Naive B cell (primary cell): Measurements from ENCODE around the gene USP12. TPM values are rescaled to one million over a fixed set of nuclear protein-coding genes. Genes with fewer than 3 reads are reported as not detected.

Source experiments
- ATAC-seq, 2 donors: fragments of 150-1000 bp; cut with Tn5 transposase; 2 replicates each; pipeline ENCODE4 v1.10.0; 2021; ENCODE audit warnings: low read depth in 2 of 2, mild to moderate bottlenecking in 2 of 2, moderate library complexity in 2 of 2
- DNase-seq: peaks from one replicate; pipeline ENCODE4 v3.0.0; 2022
- H3K27ac Mint-ChIP-seq, 6 donors: one replicate each; pipeline ENCODE4 v1.8.0; 2020 to 2022; ENCODE audit warnings: mild to moderate bottlenecking in 6 of 6, mixed read lengths in 6 of 6, moderate library complexity in 5 of 6, inconsistent platforms in 2 of 6
- H3K27me3 Mint-ChIP-seq, 3 donors: one replicate each; pipeline ENCODE4 v1.8.0; 2021 to 2022; ENCODE audit warnings: mixed read lengths in 3 of 3, mild to moderate bottlenecking in 1 of 3
- H3K36me3 Mint-ChIP-seq, 2 donors: one replicate each; pipeline ENCODE4 v1.8.0; 2020 to 2022; ENCODE audit warnings: mixed read lengths in 2 of 2, inconsistent platforms in 1 of 2, mild to moderate bottlenecking in 1 of 2
- H3K4me1 Mint-ChIP-seq, 3 donors: one replicate each; pipeline ENCODE4 v1.8.0; 2020 to 2022; ENCODE audit warnings: mixed read lengths in 3 of 3, inconsistent platforms in 1 of 3, mild to moderate bottlenecking in 1 of 3, moderate library complexity in 1 of 3
- H3K4me3 Mint-ChIP-seq, 8 donors: one replicate each; pipeline ENCODE4 v1.8.0; 2020 to 2022; ENCODE audit warnings: mild to moderate bottlenecking in 8 of 8, mixed read lengths in 8 of 8, moderate library complexity in 8 of 8, inconsistent platforms in 2 of 8
- H3K9me3 Mint-ChIP-seq, 7 donors: one replicate each; pipeline ENCODE4 v1.8.0; 2020 to 2022; ENCODE audit warnings: mixed read lengths in 7 of 7, mild to moderate bottlenecking in 5 of 7, inconsistent platforms in 2 of 7, moderate library complexity in 1 of 7
- polyA plus RNA-seq, 6 donors: library from polyadenylated mRNA; unstranded; fragments of 300-500 nt; fragmentation: Illumina TruSeq; gene quantifications; one replicate each; pipeline ENCODE4 v1.2.3, GENCODE V29; 2021; ENCODE audit warnings: low read depth in 6 of 6

USP12 gene
- polyA plus RNA-seq, 6 donors from 2014 or later: 49.1 to 91.6 (median 58.2) TPM

GRCh38 chr13:27040826-27041108 is 130.8 kb downstream of the USP12 start:
- Mint-ChIP-seq H3K4me1 (peaks cover 11 to 17% (median 15%) of the 10 kb centered on the region in 3 donors), H3K4me3 (no peak overlapping the region), H3K9me3 (no peaks in the 10 kb centered on the region), H3K27ac (peak overlapping the region in 1 of 6 donors; percentile 91), H3K27me3 (peaks cover 12 to 26% (median 12%) of the 10 kb centered on the region in 3 donors), H3K36me3 (peaks cover 0 to 4% of the 10 kb centered on the region in 2 donors)
- no peak for DNase-seq
- ATAC-seq: no peak

GRCh38 chr13:27039171-27039701 is 132.4 kb downstream of the USP12 start:
- Mint-ChIP-seq H3K9me3 (no peaks in the 10 kb centered on the region), H3K4me3 (no peak overlapping the region), H3K27ac (no peak overlapping the region), H3K27me3 (peaks cover 12 to 39% (median 28%) of the 10 kb centered on the region in 3 donors), H3K4me1 (peaks cover 12 to 21% (median 18%) of the 10 kb centered on the region in 3 donors), H3K36me3 (peaks cover 4 to 7% of the 10 kb centered on the region in 2 donors)
- no peak for DNase-seq
- no peak for ATAC-seq

GRCh38 chr13:27038323-27038722 is 133.3 kb downstream of the USP12 start:
- peaks cover 4 to 7% of the 10 kb centered on the region in 2 donors for H3K36me3 Mint-ChIP-seq
- no peak overlapping the region for H3K4me3 Mint-ChIP-seq
- no peak for ATAC-seq
- H3K27me3 Mint-ChIP-seq: peaks cover 12 to 38% (median 30%) of the 10 kb centered on the region in 3 donors
- DNase-seq: no peak
- H3K27ac Mint-ChIP-seq: no peak overlapping the region
- H3K4me1 Mint-ChIP-seq: peaks cover 8 to 22% (median 15%) of the 10 kb centered on the region in 3 donors
- H3K9me3 Mint-ChIP-seq: no peaks in the 10 kb centered on the region

DNA sequence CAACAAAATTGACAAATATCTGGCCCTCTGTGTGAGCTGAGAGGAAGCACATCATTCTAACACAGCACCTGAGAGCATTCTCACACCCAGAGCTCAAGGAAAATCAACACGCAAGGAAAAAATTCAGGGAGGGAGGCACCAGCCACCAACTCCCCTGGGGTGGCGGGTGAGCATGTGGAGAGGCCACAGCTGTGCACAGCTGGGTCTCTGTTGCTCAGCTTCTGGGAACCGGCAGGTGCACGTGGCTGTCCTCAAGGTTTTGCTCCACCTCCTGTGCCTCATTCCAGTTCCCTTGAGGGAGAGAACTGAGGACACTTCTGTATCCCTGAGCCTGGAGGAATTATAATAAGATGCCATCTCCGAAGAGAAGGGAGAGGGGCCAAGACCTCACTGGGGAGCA is 134.0 kb downstream of the USP12 start:
- no peak for ATAC-seq
- DNase-seq: no peak
- Mint-ChIP-seq H3K36me3 (peaks cover 4 to 7% of the 10 kb centered on the region in 2 donors), H3K27ac (no peak overlapping the region), H3K4me1 (peaks cover 8 to 18% (median 10%) of the 10 kb centered on the region in 3 donors), H3K27me3 (peaks cover 17 to 34% (median 30%) of the 10 kb centered on the region in 3 donors), H3K4me3 (no peak overlapping the region), H3K9me3 (no peaks in the 10 kb centered on the region)

GRCh38 chr13:27037171-27037570 is 134.4 kb downstream of the USP12 start:
- peaks cover 8 to 18% (median 10%) of the 10 kb centered on the region in 3 donors for H3K4me1 Mint-ChIP-seq
- no peaks in the 10 kb centered on the region for H3K9me3 Mint-ChIP-seq
- H3K27me3 Mint-ChIP-seq: peaks cover 17 to 34% (median 30%) of the 10 kb centered on the region in 3 donors
- H3K4me3 Mint-ChIP-seq: no peak overlapping the region
- DNase-seq: no peak
- H3K36me3 Mint-ChIP-seq: peaks cover 4 to 7% of the 10 kb centered on the region in 2 donors
- no peak overlapping the region for H3K27ac Mint-ChIP-seq
- ATAC-seq: no peak

- Mint-ChIP-seq H3K4me3 (peak overlapping the region in 2 of 8 donors; percentile 22 to 23), H3K9me3 (no peaks in the 10 kb centered on the region), H3K36me3 (peaks cover 3 to 7% of the 10 kb centered on the region in 2 donors), H3K4me1 (peaks cover 8 to 17% (median 10%) of the 10 kb centered on the region in 3 donors), H3K27ac (peak overlapping the region in 1 of 6 donors; percentile 42), H3K27me3 (peaks cover 16 to 33% (median 27%) of the 10 kb centered on the region in 3 donors)
- no peak for DNase-seq
- ATAC-seq: no peak
Observed at GRCh38 chr13:27036236-27036981, 135.2 kb downstream of the USP12 start.

GRCh38 chr13:27035892-27036235 is 135.7 kb downstream of the USP12 start:
- H3K4me3 Mint-ChIP-seq: no peak overlapping the region
- DNase-seq (no peak), ATAC-seq (no peak)
- H3K9me3 Mint-ChIP-seq: no peaks in the 10 kb centered on the region
- peak overlapping the region in 1 of 6 donors; percentile 47 for H3K27ac Mint-ChIP-seq
- peaks cover 0 to 7% of the 10 kb centered on the region in 2 donors for H3K36me3 Mint-ChIP-seq
- peaks cover 13 to 28% (median 22%) of the 10 kb centered on the region in 3 donors for H3K27me3 Mint-ChIP-seq
- peaks cover 8 to 13% (median 10%) of the 10 kb centered on the region in 3 donors for H3K4me1 Mint-ChIP-seq

GRCh38 chr13:27034678-27035111 is 136.9 kb downstream of the USP12 start:
- peaks cover 0 to 7% of the 10 kb centered on the region in 2 donors for H3K36me3 Mint-ChIP-seq
- H3K27me3 Mint-ChIP-seq: peaks cover 13 to 26% (median 23%) of the 10 kb centered on the region in 3 donors
- DNase-seq (no peak), ATAC-seq (no peak)
- peak overlapping the region in 3 of 6 donors; percentile 14 to 66 (median 47) for H3K27ac Mint-ChIP-seq
- no peaks in the 10 kb centered on the region for H3K9me3 Mint-ChIP-seq
- peaks cover 8 to 13% (median 10%) of the 10 kb centered on the region in 3 donors for H3K4me1 Mint-ChIP-seq
- H3K4me3 Mint-ChIP-seq: peak overlapping the region in 7 of 8 donors; percentile 33 to 83 (median 68)

GRCh38 chr13:27028683-27029480 is 142.7 kb downstream of the USP12 start:
- Mint-ChIP-seq H3K27ac (no peak overlapping the region), H3K4me1 (peaks cover 14 to 37% (median 22%) of the 10 kb centered on the region in 3 donors), H3K27me3 (peaks cover 0 to 28% (median 5%) of the 10 kb centered on the region in 3 donors), H3K36me3 (no peaks in the 10 kb centered on the region), H3K4me3 (no peak overlapping the region), H3K9me3 (no peaks in the 10 kb centered on the region)
- DNase-seq (no peak), ATAC-seq (no peak)

DNA sequence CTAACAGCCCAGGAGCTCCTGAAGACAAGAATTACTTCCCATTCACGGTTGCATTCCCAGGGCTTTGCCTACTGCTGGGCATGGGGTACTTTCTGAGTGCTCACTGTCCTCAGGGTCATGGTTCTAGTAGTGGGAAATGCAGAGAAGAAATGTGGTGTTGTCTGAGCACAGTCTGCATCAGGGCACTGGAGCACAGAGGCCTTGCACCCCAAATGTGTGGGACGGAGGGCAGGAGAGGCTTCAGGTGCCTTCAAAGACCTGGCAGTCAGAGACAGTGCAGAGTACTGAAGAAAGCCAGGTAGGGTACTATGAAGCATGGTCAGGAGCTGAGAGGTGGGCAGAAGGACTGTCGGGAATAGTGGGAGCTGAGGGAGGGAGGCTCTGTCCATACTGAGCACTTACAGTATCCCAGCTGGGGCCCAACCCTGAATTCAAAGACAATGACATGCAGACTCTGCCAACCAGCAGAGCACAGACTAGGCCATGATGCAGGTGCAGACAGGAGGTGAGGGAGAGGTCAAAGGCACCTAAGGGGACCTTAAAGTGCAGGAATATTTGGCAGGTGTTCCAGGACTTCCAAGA is 144.4 kb downstream of the USP12 start:
- H3K4me1 Mint-ChIP-seq: peaks cover 14 to 37% (median 22%) of the 10 kb centered on the region in 3 donors
- DNase-seq: no peak
- no peaks in the 10 kb centered on the region for H3K9me3 Mint-ChIP-seq

DNA sequence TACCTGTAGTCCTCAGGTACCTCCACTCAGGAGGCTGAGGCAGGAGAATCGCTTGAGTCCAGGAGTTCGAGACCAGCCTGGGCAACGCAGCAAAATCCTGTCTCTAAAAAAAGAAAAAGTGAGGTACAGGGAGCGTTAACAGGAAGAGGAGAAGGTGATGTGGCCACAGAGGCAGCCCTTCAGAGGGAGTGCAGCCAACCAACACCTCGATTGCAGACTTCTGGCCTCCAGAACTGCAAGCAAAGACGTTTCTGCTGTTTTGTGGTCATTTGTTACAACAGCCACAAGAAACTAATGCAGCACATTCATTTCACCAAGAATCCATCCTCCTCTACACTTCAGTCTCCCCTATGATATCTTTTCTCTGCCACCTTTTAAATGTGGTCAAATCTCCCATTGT is 145.2 kb downstream of the USP12 start:
- Mint-ChIP-seq H3K27me3 (peaks cover 0 to 28% (median 0%) of the 10 kb centered on the region in 3 donors), H3K4me3 (peak overlapping the region in 2 of 8 donors; percentile 37 to 59), H3K27ac (peak overlapping the region in 3 of 6 donors; percentile 6 to 74 (median 69)), H3K9me3 (no peaks in the 10 kb centered on the region), H3K4me1 (peaks cover 14 to 37% (median 22%) of the 10 kb centered on the region in 3 donors), H3K36me3 (no peaks in the 10 kb centered on the region)
- DNase-seq (no peak), ATAC-seq (no peak)

More for the DNA sequence above, 144.4 kb downstream of the USP12 start:
- Mint-ChIP-seq H3K36me3 (no peaks in the 10 kb centered on the region), H3K27ac (peak overlapping the region in 1 of 6 donors; percentile 87), H3K27me3 (peaks cover 0 to 28% (median 0%) of the 10 kb centered on the region in 3 donors), H3K4me3 (peak overlapping the region in 2 of 8 donors; percentile 37 to 59)
- ATAC-seq: no peak

DNA sequence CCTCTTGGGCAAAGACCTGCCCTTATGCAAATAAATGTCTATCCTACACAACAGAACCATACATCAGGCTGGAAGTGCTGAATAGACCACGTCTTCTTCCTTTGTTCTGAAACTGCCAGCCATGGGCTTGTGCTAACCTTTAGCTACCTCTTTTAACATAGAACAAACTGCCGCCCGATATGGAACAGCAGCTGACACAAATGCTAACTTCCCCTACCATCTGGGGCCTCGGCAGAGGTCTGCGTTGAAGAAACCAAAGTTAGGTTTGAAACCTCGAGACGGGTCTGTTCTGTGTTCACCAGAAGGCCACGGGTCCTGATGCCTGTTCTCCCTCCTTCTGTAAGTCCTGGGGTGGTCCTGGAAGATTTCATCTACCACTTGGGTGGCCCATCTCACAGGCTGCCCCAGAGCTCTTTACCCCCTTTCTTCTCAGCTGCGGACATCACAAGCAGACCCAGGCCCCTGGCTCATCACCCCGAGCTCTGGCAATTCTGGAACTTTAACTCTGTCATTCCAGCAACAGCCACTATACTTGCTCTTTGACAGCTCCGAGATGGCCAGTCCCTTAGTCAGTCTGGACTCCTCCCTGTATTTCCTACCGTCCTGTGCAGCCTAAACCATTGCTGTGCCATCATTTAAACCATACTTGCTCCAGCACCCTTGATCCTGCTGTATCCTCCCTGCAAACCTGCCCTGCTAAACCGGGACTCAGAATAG is 146.7 kb downstream of the USP12 start:
- ATAC-seq: no peak
- Mint-ChIP-seq H3K36me3 (no peaks in the 10 kb centered on the region), H3K27ac (peak overlapping the region in 3 of 6 donors; percentile 1 to 84 (median 52)), H3K4me1 (peaks cover 14 to 37% (median 22%) of the 10 kb centered on the region in 3 donors), H3K9me3 (no peaks in the 10 kb centered on the region), H3K4me3 (peak overlapping the region in 3 of 8 donors; percentile 2 to 68 (median 24)), H3K27me3 (peaks cover 0 to 28% (median 0%) of the 10 kb centered on the region in 3 donors)
- no peak for DNase-seq
